GM19467 (cell line): ENCODE results near the gene EEF1AKMT1.

Experiments
- ATAC-seq: cut with Tn5 transposase; IDR thresholded peaks from one replicate; pipeline ENCODE4 v1.9.1; 2021; ENCODE audit warnings: mild to moderate bottlenecking, moderate library complexity; ENCODE audit not compliant: unreplicated experiment

Gene EEF1AKMT1

DNA sequence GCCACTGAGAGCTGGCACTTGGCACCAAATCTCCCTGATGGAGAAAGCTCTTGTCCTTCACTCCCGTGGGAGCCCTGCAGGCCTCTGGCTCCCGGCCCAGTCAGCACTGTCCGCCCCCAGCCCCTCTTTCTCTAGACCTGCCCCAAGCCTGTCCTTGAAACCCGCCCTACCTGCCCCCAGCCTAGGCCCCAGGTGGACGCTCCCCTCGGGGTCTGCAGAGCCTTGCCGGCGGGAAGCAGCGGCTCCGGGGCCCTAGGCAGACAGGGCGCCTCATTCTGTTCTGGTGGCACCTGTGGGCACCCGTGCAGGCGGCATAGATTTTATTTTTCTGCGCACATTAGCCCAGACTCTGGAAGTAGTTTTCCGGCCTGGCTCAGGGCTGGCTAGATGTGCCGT lies 52.7 kb downstream of the EEF1AKMT1 start:
- no peak for ATAC-seq

DNA sequence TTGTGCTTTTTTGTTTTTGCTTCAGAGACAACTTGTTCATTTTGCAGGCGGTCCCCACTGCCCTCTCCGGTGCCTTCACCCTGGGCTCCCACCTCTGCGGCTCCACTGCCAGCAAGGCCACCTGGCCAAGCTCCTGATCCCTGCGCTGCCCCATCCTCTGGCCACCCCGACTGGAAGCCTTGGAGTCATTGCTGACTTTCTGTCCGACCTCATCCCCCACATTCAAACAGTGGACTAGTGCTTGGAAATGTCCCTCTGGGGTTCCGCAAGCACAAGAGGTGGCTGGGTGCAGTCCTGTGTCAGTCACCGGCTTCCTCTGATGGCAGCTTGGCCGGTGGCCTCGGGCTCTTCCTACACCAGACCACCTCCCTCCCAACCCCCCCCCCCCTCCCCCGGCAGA lies 53.3 kb downstream of the EEF1AKMT1 start:
- ATAC-seq, result no peak

- no peak for ATAC-seq
Observed at GRCh38 chr13:20719783-20720182, 54.0 kb downstream of the EEF1AKMT1 start.

DNA sequence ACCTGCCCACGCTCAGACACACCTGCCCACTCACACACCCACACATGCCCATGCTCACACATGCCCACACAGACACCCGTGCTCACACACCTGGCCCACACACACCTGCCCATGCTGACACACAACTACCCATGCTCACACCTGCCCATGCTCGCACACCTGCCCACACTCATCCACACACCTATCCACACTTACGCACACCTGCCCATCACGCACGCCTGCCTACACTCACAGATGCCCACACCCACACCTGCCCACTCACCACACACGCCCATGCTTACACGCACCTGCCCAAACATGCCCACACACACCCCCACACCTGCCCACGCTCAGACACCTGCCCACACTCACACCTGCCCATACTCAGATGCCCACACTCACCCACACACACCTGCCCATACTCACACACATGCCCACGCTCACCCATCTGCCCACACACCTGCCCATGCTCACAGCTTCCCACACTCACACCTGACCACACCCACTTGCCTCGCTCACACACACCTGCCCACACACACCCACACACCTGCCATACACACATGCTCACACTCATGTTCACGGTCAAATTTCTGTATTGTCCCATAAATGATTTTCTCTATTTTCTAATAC lies 54.7 kb downstream of the EEF1AKMT1 start:
- no peak for ATAC-seq

DNA sequence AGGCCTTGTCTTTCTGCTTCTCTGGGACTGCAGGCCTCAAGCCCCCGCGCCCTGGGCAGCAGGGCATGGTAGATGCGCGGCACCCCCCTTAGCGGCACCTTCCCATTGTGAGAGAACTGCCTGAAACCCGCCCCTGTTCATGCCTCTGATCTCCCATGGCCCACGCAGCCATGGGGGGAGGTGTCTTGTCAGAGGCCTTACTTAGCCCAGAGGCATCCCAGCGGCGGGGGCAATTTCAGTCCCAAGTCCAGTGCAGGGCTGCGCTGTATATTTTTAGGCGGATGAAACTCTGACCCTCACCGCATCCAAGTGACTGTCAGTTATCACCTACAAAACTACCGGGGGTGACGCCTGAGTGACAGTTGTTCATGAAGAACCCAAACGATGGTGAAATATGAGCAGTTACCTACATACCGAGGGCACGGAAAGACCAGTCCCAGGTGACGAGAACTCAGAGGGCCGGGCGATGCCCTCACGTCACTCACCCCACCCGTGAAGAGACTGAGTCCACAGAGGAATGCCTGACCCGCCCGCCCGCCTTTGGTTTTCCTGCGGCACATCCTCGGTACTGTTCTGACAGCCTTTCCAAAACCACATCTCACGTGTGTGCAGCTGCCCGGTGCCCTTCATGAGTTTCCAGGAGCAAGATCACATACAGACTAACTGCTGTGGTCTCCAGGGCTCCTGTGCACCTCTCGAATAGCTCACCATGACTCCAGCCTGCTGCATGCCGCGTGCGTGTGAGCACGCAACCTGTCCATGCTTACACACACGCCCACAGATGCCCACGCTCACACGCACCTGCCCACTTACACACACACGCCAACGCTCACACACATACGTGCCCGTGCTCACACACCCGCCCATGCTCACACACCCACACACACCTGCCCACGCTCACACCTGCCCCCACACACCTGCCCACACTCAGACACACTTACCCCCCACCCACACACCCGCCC lies 55.9 kb downstream of the EEF1AKMT1 start:
- no peak for ATAC-seq

GRCh38 chr13:20716951-20717350 lies 56.8 kb downstream of the EEF1AKMT1 start:
- no peak for ATAC-seq

GRCh38 chr13:20715330-20715712 lies 58.4 kb downstream of the EEF1AKMT1 start:
- ATAC-seq, result no peak

GRCh38 chr13:20714563-20715329 lies 59.0 kb downstream of the EEF1AKMT1 start:
- ATAC-seq, result no peak

- no peak for ATAC-seq
Observed at GRCh38 chr13:20714161-20714560, 59.6 kb downstream of the EEF1AKMT1 start.

DNA sequence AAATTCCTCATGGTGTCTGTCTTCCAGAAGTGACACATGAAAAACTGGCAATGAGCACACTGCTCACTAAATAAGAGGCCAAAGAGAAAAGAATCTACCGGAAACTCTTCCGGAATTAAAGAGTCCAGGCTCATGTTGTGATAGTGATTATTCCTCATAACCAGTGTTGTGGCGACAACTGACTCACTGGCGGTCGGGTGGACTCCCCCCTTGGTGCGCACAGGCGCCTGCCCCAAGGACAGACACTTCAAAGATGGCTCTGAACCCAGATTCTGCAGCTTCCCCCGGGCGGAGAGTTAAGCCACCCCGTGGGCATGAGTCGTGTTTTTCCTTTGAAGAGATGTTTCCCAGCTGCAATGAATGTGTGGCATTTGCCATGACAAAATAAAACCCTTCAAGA lies 60.0 kb downstream of the EEF1AKMT1 start:
- ATAC-seq, result no peak

- no peak for ATAC-seq
Observed at GRCh38 chr13:20713014-20713376, 60.8 kb downstream of the EEF1AKMT1 start.

GRCh38 chr13:20711301-20712044 lies 62.3 kb downstream of the EEF1AKMT1 start:
- no peak for ATAC-seq

DNA sequence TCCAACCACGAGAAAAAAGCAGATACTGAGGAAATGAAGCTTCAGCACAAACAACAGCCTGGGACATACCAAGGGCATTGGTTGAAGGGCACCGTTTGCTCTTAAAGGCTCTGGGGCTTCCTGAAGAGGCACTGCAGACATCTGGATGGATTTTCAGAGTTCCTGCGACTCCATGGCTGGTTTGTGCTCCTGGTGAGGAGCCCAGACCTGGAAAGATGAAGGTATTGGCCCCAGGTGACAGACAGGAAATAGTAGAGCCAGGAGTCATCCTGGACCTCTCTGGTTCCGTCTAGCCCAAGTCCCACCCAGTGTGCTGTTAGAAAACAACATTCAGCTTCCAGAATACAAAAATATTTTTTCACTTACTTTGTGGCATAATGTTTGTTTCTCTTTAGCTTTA lies 64.0 kb downstream of the EEF1AKMT1 start:
- no peak for ATAC-seq

DNA sequence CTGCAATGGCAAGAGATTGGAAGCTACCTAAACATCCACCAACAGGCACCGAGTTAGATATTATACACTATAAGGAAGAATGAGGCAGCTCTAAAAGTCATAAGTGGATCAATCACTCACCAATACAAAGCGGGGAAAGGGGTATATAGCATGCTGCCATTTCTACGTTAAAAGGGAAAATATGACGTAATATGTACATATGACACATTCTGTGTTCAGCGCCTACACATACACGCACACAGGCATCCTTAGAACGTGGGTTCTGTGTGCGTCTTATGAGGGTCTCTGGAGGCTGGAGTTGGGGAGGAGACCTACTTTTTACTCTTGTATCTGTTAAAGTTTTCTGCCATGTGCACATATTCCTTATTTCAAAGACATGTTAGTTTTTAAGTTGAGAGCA lies 64.4 kb downstream of the EEF1AKMT1 start:
- ATAC-seq, result no peak

- no peak for ATAC-seq
Observed at GRCh38 chr13:20708216-20708615, 65.5 kb downstream of the EEF1AKMT1 start.

DNA sequence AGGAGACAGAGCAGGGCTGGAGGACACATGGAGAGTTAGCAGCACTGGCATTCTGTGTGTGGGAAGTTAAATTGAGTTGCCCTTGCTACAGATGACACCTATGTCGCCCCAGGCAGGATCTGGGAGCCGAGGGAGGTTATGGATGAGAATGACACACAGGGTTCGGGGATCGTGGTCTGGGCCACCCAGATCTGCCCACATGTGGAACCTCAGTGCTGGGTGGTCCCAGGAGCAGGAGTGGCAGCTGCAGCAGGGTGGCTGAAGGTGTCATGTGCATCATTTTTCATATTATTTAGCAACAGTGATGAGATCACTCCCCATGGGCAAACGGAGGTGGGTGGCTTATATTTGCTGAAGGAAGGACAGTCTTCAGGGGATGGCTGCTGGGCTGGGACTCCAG lies 67.1 kb downstream of the EEF1AKMT1 start:
- no peak for ATAC-seq

- no peak for ATAC-seq
Observed at GRCh38 chr13:20704459-20705069, 69.2 kb downstream of the EEF1AKMT1 start.

DNA sequence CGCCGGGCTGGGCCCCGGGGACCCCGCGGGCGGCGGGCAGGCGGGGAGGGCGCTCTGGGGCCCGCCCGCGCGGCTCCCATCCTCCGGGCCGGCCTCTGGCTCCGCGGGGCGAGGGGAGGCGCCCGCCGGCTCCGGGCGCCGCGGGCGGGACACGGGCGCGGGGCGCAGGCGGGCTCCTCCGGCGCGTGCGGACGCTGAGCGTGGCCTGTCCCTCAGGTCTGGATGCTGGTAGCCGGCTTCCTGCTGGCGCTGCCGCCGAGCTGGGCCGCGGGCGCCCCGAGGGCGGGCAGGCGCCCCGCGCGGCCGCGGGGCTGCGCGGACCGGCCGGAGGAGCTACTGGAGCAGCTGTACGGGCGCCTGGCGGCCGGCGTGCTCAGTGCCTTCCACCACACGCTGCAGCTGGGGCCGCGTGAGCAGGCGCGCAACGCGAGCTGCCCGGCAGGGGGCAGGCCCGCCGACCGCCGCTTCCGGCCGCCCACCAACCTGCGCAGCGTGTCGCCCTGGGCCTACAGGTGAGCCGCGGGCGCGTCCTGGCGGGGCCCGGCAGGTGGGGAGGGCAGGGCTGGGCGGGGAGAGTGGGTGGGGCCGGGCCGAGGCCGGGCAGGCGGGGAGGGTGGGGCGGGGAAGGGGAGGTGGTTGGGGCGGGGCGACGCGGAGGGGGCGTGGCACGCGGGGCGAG lies 69.8 kb downstream of the EEF1AKMT1 start:
- peak; percentile 92 for ATAC-seq

- ATAC-seq, result peak; percentile 24
Observed at GRCh38 chr13:20702915-20703779, 70.6 kb downstream of the EEF1AKMT1 start, which contains the start of gene IL17D. TSS of gene IL17D (plus strand) at chr13:20703699. CDS start at chr13:20704002, 303 bp downstream.
